Heart left ventricle (tissue), 13 donors: ENCODE measurements around the gene PIP5K1B.

Experiments used
- POLR2A ChIP-seq, 2 donors: fragments of 450-650 bp; IDR thresholded peaks; one replicate each; pipeline ENCODE4 v1.6.1; 2017; ENCODE audit warnings: antibody characterized with exemption in 2 of 2, mild to moderate bottlenecking in 2 of 2, moderate library complexity in 2 of 2
- TF ChIP-seq, protein P1 (sequence below), 12 donors: fragments of 200-600 bp; sonication (generic) in 4 of 12; IDR thresholded peaks; one replicate each; pipeline versions ENCODE4 v1.5.0 to v1.8.0; 2018 to 2022; ENCODE audit warnings: antibody characterized with exemption in 12 of 12, mild to moderate bottlenecking in 5 of 12
- donor health status: ischemic (EF 13 %, LVEDD 7.1; RV severe dilation, severe dysfunction).
- donor health status: DM: no; HTN: yes; CAD: no.
- donor health status: DM: no; HTN: no; CAD: no.
- donor health status: ischemic (EF 25% LVEDD 6.9; RV normal size, moderate dysfunction).
- donor health status: ischemic (EF 25% LVEDD 5.7; RV mildly dilated, moderate dysfunction).
- donor health status: ischemic (EF 35%, LVEDD 5.7; RV mildly dilated, moderate dysfunction).
- donor health status: nonischemic (EF 11% LVEDD 7.7; RV severe dilation, severe dysfunction).
- donor health status: DM: yes; HTN: yes; CAD: no.
- donor health status: PGD.
- donor health status: ischemic (EF 29% LVEDD 5.4; RV normal size, mild dysfunction).
- donor health status: nonischemic (EF 23%, LVEDD 6.1; RV moderate dilation, normal function).

- TF ChIP-seq, protein P1, sequence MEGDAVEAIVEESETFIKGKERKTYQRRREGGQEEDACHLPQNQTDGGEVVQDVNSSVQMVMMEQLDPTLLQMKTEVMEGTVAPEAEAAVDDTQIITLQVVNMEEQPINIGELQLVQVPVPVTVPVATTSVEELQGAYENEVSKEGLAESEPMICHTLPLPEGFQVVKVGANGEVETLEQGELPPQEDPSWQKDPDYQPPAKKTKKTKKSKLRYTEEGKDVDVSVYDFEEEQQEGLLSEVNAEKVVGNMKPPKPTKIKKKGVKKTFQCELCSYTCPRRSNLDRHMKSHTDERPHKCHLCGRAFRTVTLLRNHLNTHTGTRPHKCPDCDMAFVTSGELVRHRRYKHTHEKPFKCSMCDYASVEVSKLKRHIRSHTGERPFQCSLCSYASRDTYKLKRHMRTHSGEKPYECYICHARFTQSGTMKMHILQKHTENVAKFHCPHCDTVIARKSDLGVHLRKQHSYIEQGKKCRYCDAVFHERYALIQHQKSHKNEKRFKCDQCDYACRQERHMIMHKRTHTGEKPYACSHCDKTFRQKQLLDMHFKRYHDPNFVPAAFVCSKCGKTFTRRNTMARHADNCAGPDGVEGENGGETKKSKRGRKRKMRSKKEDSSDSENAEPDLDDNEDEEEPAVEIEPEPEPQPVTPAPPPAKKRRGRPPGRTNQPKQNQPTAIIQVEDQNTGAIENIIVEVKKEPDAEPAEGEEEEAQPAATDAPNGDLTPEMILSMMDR (IDR thresholded peaks at IDR 0.05) = no peak
- no peak for TF ChIP-seq POLR2A (IDR thresholded peaks at IDR 0.05)
Observed at GRCh38 chr9:68919661-68920060, 214.6 kb downstream of the PIP5K1B start.
